HG03103 (cell line): ENCODE measurements around the gene TMEM213.

Source experiments
- ATAC-seq: cut with Tn5 transposase; IDR thresholded peaks from one replicate; pipeline ENCODE4 v1.9.1; 2021; ENCODE audit warnings: low read depth; ENCODE audit not compliant: unreplicated experiment

Gene TMEM213

DNA sequence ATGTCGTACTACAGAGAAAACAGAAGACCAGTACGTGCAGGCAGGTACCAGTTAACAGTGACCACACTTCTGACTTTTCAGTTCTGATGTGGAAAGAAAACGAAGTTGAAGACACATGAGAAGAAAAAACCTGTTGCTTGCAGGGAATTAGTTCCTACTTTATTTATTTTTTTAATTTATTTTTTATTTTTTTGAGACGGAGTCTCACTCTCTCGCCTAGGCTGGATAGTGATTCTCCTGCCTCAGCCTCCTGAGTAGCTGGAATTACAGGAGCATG lies 74.0 kb downstream of the TMEM213 start:
- no peak for ATAC-seq

DNA sequence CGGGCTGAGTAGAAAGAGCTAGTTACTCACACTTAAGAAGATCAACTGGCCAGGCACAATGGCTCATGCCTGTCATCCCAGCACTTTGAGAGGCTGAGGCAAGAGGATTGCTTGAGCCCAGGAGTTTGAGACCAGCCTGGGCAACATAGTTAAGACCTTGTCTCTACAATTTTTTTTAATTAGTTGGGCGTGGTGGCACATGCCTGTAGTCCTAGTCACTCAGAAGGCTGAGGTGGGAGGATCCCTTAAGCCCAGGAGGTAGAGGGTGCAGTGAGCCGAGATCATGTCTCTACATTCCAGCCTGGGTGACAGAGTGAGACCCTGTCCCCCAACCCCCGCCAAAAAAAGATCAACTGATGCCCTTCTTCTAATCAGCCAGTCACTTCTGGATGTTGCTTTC lies 74.8 kb downstream of the TMEM213 start:
- ATAC-seq: no peak

DNA sequence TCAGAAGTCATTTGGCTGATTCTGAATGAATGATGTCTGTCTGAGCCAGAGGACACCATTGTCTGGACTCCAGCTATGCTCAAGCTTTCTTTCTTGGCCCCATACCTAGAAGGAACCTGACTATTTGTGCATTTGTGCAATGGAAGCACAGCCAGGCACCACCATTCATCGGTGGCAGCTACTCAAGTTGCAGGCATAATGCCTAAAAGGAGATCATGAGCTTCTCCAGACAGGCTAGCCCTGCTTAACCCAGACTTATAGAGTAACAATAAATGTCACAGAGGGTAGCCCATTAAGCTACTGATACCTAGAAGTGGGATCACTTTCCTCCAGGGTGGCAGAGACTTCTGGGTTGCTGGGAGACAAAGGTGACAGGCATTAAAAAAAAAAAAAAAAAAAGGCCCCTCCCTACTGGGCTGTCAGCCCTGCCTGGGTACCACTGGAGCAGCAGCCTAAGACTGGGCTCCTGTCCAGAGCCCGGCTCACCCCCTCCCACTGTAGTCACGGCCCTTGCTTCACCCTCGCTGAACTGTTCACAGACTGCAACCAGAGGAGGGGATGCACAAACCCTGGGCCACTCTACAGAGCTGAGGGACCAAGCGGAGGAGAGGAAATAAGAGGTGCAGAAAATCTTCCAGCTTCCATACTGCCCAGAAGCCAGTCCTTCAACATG lies 75.6 kb downstream of the TMEM213 start:
- no peak for ATAC-seq

DNA sequence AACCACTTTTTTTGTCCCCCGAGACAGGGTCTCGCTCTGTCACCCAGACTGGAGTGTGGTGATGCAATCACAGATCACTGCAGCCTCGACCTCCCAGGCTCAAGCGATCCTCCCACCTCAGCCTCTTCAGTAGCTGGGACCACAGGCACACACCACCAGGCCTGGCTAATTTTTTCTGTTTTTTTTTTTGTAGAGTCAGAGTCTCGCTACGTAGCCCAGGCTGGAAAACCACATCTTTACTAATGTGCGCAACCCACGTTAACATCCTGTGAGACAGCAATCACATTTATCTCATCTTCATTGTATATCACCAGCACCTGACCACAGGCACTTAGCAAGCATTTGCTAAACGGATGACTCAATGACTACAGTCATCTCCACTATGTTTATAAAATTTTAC lies 78.0 kb downstream of the TMEM213 start:
- ATAC-seq: no peak

DNA sequence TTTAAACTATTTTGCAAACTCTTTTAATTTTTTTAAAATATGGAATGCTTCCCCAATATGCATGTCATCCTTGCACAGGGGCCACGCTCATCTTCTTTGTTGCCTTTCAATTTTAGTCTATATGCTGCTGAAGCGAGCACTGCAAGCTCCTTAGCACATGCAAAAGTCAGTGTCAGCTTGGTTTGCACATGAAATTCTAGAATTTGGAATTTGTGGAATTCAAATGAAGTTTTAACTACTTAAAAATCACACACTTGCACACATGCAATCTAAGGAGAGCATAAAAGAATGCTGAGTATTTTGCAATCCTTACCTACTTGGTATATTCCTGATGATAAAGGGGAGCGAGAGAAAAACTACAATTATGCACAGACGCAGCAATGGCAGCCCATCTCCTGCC lies 78.5 kb downstream of the TMEM213 start:
- ATAC-seq: no peak

DNA sequence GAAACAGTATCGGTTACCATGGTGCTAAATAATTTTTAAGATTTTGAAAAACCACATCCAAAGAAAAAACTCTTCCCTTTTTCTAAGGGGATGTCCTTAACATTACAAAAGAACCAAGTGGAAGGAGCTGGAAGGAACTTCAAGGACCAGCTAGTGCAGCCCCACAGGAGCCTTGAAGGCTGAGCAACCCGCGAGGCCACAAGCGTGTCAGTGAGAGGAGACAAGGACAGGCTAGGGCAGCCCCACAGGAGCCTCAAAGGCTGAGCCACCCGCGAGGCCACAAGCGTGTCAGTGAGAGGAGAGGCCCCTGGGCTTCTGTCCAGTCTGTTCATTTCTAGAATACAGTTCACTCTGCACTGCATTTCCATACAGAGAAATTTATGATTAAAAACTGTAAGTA lies 80.3 kb downstream of the TMEM213 start:
- ATAC-seq: no peak

DNA sequence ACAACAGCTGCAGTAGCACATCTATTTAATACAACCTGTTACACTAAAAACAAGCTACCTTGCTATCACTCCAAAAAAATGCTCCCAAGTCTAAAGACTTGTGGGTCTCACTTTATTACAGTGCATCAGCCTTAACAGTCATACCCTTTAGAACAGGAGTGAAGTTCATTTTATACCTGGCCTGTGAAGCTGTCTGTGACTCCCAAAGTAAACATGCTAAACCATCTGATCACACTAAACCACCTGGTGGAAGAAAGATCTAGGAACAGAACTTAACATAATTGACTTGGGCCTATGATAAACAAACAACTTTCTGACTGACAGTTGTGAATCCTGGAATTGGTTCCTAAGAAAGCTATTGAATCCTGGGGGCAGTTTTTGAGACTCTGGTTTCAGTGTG lies 81.1 kb downstream of the TMEM213 start:
- no peak for ATAC-seq

DNA sequence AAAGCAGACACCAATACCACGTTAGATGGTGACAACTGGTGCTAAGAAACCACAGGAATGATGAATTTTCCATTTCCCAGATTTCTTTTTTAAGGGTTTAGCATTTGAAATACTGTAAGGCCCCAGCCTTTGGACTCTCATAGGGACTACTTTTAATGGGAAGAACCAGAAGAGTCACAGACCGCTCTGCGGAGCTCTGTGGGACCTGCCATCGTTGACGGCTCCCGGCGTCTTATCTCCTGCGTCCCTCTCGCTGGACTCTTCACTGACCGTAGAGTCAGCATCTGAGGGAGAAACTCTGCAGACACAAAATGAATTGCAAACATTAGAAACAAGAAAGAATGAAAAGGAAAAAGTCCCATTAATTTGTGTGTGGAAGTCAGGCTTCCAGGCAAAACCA lies 81.6 kb downstream of the TMEM213 start:
- ATAC-seq: no peak

DNA sequence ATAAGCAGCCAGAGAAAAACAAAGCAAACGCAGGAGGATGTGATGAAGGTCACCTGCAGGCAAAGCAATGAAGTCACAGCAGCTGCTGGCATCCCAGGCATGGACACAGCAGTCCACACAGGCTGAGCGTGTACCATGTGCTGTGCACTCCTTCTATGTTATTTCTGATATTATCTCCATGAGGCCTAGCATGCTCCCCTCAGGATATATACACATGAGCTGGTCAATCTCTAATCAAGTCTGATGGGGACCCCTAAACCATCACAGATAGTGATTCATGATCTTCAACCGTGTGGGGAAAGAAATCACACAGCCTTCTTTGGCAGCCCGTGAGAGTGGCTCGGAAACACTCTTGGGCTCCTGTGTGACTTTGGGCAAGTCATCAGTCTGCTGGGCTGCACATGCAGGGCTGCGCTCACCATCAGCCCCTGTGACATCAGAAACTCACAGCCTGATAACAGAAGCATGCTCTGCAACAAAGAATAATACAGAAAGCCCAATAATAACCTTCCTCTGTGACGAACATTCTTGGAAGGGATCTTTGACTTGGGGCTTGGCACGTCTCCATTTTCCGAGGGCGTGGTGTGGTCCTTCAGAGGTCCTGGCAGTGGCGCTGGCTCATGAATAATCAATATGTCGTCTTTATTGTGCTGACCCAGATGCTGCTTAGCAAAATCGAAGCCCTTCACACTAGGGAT lies 83.2 kb downstream of the TMEM213 start:
- no peak for ATAC-seq

DNA sequence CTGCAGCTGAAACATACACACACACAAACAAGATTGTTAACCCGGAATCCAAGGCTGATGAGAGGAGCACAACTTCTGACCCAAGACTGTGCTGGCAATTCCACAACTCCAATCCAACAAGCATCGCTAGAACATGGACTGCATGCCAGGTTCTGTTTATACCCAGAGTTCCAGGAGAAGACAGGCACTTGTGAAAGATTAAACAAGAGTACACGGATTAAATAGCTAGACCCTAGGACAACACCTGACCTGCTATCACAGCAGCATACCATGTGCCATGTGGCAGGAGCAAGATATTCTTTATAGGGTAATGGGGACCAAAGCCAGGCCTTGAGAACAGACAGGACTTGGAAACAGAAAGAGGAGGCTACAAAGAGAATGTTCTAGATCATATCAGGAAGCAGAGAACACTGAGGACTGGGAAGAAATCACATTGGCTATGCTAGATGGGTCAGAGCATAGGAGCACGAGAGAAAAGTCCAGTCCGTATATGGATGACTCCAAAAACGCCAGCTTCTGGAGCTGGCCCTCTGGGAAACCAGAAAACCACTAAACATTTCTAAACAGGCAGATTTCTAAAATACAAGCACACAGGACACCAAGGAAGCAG lies 83.9 kb downstream of the TMEM213 start:
- no peak for ATAC-seq

DNA sequence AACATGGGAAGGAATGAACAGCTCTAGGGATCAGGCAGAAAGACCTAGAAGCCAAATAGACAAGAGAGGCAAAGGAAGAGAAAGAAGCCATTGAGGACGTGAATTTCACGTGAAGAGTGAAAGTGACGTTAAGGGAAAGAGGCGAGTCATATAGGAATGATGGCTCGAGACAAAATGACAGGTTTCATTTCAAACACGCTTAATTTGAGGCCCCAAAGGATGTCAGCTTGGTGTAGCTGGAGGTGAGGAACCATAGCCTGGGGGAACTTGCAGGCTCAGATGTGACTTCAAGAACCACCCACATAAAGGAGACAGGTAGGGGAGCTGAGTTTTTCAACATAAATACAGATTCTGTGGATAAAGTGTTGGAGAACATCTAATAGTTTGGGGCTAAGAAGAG lies 84.5 kb downstream of the TMEM213 start:
- no peak for ATAC-seq

DNA sequence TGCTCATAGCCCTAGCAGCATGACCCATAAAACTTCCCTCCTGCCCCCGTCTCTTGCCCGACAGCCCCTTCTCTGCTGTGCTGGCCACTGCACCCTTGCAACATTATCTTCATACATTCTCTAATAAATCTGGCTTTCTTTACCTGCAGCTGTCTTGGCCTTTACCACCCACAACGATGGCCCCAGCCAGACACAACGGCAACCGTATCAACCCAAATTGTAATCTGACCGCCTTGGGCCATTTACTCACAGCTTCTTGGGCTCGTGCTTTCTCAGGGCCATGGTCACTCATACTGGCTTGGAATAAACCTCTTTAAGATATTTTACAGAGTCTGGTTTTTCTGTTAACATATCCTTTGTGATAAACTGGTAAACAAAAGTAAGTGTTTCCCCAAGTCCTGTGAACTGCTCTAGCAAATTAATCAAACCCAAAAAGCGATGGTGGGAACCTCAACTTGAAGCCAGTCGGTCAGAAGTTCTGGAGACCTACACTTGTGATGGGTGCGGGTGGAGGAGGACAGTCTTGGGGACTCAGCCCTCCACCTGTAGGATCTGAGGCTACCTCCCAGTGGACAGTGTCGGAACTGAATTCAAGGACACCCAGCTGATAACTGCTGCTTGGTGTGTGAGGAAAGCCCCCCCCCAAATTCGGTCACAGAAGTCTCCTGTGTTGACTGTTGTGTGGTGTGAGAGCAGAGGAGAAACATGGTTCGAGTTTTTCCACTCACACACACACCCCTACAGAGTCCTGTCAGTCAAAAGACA lies 87.8 kb downstream of the TMEM213 start:
- no peak for ATAC-seq

DNA sequence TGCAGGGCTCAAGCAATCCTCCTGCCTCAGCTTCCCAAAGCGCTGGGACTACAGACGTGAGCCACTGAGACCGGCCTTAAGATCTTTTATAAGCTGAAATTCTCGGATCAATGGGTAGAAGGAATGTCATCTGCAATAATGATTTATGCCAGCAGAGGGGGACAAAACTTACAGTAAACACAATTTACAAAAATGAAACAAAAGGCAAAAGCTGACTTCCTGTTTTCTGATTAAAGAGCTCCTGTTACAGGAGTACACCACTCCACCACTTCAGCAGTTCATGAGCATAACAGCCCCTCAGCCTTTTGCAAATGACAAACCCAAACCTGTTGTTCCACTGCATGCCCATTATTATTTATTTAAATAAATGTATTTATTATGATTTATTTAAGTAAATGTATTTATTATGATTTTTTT lies 88.7 kb downstream of the TMEM213 start:
- ATAC-seq: peak; percentile 90

DNA sequence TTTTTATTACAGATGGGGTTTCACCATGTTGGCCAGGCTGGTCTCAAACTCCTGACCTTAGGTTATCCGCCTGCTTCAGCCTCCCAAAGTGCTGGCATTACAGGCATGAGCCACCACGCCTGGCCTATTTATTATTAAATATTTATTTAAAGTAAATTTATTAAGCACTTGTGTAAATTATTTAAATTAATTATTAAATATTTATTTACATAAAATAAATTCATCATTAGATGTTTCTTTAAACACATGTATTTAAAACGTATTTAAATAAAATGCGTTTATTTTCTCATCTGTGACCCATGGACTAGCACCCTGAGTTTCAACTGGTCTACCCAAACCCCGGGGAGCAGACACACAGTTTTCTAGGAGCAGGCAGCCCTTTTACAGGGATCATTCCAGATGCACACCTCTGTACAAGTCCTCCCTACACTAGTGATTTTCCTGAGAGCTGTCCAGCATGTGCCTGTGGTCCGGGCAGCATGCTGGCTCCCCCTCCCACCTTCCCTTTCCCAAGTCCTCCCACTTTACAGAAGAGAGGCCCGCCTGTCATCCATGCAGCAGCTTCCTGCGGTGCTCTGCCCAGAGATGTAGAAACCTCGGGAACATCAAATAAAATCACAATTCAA lies 89.4 kb downstream of the TMEM213 start:
- no peak for ATAC-seq
